GM21360 (cell line): ENCODE results near the gene HAND1.

ENCODE experiments used
- ATAC-seq: cut with Tn5 transposase; IDR thresholded peaks from one replicate; pipeline ENCODE4 v1.9.1; 2021; ENCODE audit warnings: mild to moderate bottlenecking, moderate library complexity; ENCODE audit not compliant: unreplicated experiment

The HAND1 gene

DNA sequence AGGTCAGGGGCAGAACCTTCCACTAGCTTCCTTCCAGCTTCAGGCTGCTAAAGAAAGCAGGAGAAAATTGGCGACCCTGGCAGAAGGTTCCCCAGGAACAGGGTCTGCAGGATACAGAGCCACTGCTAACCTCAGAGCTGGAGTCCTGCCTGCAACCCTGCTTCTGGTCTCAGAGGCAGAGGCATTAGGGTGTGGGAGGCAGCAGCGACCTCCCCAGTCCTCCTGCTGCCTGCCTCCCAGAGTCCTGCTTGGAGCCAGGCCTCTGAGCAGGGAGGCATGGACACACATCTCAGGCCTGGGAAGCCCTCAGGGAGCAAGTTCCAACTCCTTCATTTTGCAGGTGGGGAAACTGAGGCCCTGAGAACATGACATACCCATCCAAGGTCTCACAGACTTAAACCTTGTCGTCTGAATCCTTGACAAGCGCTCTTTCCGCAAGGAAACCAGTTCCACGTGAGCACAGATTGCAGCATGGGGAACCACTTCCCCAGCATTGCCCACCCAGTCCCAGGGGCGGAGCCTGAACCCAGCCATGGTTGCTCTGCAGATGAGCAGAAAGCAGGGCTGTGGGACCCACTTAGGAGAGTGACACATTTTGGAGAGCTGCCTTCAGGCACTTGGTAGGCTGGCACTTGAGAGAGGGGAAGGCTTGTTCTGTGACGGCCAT, 28.2 kb upstream of the HAND1 start:
- ATAC-seq: no peak

DNA sequence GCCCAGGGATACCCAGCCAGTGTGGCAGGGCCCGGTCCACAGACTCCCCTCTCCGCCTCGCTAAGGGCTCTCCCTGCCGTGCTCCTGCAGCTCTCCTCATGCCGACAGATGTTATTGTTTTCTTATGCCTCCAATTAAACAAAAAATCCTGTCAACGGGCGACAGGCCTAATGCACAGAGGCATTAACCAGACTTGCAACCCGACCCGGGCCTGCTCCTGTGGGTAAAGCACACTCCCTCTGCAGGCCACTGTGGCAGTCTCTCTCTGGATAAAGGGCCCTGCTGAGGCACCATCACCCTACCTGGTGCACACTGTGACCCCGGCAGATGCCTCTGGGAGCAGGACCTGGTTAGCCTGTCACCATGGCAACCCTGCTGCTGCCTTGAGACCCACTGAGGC, 27.5 kb upstream of the HAND1 start:
- no peak for ATAC-seq

DNA sequence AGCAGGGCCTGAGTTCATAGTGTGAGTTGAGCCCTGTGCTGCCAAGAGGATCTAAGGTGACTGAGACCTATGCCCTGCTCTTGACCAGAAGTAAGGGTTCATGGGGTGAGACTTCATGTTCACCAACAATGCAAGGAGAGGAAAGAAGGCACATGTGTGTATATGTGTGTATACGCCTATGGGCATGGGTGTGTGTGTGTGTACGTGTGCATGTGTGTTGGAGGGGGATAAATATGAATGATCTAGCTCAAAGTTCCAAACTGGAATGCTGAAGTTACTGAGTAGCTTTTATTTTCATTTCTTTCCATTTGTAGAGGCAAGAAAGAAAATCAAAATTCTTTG, 25.6 kb upstream of the HAND1 start:
- ATAC-seq: no peak

DNA sequence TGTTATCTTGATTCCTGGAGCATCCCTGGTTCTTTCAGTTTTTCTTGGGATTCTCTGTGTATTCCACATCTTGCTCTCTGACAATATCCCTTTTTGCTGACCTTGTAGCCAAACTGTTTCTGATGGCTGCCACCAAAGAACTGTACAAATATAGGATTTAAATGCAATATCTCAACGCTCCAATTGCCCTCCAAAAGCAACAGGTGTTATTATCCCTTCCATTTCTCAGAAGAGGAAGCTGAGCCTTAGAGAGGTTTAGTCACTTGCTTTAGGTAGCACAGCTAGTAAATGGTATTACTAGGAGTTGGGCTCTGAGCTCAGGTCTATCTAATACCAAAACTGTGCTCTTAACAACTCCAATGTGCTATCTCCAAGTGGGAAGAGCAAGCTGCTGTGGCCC, 24.2 kb upstream of the HAND1 start:
- ATAC-seq: no peak

DNA sequence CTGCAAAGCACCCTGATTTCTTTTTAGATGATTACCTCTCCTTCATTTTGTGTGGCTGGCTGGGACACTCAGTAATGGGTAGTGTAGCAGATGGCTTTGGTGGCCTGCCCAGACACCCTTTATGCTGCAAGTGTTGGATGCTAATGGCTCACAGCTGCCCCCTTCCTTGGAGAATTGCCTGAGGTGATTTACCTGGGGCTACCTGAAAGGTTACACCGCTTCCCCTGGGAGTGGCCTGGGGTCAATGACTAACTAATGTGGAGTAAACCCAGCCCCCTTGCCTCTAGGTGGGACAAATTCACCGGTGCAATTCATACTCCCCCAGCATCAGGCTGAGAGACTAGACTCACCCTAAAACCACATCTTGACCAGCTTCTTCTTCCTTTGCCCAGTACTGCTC, 23.5 kb upstream of the HAND1 start:
- no peak for ATAC-seq

DNA sequence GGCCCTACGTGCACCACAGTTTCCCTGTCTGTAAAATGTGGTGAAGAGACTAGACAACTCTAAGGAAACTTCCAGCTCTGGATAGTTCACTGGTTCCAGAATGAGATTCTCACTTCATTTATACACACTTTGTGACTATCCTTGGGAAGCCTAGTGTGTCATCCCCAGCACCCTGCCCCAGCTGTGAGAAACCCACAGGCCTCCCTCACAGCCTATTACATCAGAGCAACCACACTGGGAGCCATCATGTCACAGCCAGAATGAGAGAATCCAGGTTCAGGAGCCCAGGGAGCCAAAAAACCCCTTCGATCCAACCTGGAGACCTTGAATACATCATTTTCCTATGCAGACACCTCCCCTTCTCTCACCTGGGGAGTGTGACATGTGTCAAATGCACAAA, 21.0 kb upstream of the HAND1 start:
- ATAC-seq: no peak

DNA sequence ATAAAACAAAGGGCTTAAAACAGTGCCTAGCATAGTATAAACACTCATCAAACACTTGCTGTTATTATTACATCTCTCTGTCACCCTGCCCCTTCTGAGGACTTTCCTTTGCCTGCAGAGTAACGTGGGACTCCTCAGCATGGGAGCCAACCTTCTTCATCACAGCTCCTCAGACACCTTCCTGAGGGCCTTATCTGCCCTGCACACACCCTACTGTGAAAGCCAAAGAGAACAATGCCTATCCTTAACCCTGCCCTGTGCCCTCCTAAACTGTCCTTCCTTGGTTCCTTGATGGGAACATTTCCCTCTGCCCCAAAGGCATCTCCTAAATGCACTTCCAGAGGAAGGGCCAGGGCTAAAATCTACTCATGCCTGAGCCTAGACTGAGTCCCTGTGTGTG, 20.6 kb upstream of the HAND1 start:
- no peak for ATAC-seq

DNA sequence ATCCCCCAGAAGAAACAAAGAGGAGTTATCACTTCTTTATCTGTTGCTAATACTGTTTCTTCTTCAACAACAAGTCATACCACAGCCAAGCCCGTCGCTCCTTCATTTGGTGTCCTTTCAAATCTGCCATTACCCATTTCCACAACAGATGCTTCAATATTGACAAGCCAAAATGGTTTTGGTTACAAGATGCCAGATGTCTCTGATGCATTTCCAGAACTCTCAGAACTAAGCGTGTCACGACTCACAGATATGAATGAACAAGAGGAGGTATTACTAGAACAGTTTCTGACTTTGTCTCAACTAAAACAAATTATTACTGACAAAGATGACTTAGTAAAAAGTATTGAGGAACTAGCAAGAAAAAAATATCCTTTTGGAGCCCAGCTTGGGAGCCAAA, 16.0 kb upstream of the HAND1 start:
- no peak for ATAC-seq

DNA sequence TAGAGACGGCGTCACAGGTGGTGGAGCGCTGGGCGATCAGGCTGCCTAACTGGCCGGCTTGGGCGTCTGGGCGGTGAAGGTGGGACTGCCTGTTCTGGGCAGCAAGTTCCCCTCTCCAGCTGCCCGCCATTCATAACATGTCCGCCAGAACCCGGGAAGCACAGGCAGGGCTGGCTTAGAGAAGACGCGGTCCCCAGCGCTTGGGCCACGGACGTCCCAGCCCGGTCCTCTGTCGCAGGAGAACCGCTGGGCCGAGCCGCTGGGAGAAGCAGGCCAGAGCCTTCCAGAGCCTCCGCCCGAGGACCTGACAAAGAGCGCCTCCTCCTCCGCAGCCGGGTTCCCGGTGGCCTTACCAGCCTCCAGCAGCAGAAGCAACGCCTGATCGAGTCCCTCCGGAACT, 15.2 kb upstream of the HAND1 start:
- ATAC-seq: no peak

DNA sequence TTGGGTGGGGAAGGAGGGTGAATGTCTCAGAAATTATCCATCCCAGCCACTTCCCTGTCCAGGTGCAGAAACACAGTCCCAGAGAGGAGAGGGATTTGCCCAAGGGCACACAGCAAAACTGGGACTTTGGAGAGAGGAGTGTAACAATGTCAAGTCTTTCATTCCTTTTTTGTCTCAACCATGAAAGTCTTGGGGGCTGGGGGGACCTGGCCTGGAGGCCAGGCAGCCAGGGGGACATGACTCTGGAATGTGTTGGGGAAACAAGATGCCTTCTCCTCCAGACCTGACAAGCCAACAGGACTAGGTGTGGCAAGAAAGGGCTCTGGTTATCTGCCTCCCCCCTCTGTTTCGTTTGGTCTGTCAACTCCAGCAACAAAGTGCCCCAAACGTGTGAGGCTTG, 13.9 kb upstream of the HAND1 start:
- ATAC-seq: no peak

DNA sequence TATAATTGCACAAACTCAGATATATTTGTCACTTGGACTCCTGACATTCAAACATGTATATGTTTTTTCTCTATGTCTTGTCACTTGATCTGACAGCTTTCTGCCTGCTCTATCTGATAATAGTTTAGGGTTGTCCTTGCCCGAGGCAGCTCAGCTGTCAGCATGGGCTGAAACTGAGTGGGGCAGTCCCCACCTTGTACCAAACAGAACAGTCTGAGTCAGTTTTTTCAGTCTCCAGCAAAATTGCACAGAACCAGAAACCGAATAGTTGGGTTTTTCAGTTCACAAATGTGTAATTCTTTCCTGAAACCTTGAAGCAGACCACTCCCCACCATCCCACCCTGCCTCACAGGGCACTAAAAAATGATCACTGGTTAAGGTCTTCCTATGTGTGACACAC, 9.5 kb upstream of the HAND1 start:
- peak; percentile 98 for ATAC-seq

DNA sequence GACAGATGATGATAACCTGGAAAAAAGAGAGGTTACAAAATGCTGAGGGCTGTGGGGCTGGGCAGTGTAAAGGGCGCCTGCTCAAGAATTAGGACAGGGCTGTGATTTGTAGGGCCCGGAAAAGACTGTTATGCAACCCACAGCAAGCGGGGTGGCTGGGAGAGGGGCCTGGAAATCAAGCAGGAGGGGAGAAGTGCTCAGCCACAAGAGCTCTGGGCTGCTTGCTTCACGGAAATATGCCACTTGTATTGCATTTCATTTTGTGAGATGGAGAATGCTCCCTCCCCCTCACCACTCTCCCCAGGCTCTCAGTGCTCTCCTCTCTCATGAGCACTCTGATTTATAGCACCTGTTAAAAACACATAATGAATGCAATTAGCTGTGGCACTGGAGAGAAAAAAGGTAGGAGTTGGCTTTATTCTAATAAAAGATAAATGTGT, 8.4 kb upstream of the HAND1 start:
- ATAC-seq: no peak

DNA sequence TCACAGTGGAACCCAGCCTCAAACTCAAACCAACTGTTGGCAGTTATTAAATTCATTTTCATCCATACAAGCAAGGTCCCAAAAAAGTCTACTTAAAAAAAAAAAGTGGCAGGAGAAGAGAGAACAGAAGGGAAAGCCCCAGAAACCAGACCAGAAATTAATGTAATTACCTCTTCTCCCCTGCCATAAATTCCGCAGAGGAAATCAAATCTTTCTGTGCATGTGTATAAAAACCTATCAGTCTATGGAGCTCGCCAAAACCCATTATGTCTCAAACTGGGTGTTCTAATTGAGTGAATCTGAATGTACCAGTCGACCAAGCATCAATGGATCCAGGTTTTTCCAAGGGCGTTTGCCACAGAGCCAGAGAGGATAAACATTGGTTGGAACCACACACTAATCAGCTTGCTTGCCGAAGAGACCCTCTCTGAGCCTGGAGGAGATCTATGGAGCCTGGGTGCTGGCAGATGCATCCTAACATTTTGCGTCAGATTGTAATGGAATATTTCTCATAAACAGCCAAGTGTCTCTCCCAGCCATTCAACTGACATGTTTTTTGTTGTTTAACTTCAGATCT, 7.9 kb upstream of the HAND1 start:
- no peak for ATAC-seq

DNA sequence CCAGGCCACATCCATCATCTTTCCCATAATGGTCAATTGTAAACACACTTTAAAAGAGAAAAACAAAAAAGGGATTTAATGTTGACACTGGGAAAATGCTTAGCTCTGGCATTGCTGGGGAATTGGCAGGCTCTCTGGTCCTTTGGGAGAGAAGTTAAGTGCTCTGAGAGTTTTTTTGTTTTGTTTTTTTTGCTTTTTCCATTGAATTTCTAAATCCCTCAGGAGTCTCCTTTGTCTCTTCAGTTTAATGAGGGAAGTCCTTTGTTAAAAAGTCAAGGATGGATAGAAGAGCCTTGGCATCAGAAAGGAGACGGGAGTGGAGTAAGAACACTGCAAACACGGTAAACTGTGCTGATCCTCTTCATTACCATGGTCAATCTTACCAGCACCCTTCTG, 7.1 kb upstream of the HAND1 start:
- no peak for ATAC-seq

DNA sequence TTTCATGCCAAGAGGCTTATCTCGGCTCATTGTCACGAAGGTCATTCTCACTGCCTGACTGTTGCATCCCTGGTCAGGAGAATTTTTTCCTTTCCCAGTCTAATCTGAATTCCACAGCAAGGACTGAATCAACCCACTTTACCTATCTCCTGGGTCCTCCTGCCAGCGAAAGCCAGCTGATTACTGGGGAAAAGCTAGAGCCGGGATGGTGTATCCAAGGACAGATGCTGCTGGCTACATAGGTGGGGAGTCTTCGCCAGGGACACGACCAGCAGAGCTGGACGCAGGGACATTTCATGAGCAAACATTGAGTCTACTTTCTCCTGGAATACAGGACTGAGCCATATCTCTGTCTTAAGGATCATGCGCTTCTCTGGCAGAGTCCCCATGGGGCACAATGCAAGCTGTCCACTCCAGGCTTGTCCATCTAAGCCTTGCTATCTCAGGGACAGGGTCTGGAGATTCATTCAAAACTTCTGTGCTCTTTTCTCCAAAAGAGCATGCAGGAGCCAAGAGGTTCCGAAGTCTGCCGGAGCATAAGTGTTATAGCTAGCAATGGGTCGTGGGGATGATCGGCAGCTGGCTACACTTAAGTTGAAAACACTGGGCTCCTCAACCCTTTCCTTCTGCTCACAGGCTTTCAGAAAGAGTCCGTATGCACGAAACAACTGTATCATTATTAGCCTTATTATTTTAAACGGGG, 6.5 kb upstream of the HAND1 start:
- no peak for ATAC-seq

DNA sequence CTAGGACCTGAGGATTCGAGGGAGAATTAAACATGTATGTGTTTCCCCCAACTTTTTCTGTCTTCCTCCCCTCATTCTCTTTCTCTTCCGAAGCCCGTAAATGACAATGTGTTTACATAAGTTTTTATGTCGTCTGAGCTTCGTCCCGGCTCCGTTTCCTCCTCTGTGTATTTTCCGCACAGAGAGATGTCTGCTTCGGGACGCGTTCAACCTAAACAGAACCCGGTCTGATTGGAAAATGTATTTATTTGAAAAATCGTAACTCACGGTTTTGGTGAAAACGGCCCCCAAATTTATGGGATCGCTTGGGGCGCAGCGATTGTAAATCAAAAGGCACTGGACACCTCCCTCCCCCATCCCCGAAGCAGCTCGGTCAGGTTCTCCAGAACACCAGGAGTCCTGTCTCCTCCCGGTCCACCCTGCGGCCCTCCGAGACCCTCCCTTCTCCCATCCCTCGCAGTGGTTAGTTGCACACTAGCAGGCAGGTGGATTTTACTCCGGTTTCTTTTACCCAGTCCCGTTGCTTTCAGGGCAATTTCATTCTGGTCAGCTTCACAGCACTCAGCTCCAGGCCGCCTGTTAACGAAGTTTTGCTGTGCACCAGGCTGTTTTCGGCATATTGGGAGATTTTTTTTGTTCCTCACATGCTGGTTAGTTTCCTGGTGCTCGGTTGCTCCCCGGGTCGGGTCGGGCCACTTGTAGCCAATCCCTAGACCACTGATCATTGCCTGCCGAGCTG, 5.8 kb upstream of the HAND1 start:
- ATAC-seq: no peak

DNA sequence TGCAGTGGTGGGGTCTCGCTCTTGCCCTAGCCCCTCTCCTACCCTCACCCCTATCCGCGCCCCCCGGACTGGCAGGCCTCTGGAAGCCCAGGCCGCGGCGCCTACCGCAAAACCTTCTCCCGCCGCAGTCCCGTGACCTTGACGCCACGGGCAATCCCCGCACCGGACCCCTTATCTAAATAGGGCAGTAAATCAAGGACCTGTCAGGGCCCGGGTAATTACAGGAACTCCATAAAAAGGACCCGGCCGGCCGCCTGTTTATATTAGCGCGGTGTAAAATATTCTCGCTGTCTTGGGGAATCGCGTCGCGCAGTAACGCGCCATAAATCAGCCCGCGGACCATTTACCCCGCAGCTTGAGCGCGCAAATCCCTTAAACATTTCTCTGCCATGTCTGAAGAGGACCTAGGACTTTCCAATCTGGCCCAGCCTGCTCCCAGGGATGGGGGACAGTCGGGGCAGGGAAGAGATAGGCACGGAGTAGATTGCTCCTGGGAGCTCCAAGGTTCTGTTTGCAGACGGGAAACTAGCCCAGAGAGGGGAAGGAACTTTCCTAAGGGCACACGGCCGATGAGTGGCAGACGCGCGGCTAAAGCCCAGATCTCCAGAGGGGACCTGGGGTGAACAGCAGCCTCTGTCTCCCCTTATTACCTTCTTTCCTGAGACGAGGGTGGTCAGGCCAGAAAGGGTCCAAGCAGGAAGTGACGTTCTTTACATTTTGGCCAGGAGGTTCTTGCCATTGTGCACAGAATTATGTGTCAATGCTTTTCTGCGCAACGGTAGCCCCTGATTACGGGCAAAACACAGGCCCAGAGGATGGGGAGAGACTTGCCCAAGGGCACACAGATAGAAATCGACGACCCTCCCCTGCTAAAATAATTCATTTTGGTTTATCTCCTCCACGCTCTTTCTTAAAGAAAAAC, 4.8 kb upstream of the HAND1 start:
- ATAC-seq: no peak

DNA sequence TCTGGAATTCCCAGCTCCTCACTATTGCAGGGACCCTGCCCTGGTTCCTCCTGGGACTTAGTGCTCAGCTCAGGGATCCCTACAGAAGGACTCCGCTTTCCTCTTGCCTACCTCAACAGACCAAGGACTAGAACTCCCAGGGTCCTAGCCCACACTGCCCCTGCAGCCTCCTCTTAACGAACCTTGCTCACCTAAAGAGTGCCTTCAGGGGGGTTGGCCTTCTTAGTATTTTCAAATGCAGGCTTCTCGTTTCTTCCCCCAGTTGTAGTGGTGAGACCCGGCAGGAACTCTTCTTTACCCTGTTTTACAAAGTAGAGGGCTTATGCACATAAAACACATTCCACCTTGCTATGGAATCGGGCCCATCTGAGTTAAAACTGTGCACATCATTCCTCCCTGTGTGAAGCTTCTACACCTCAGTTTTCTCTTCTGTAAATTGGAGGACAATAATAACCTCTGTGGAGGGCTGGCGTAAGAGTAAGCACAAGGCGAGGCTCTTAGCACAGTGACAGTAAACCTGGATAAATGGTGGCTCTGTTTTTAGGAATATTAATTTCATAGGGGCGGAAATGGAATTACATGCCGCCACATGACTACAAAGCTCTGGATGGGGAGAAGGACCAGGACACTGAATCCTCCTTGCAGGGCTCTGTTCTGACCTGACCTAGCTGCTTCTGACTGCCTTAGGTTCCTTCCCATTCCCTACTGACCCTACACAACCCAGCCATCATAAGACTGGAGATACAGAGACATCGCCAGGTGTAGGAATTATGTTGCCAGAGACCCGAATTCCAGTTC, 3.8 kb upstream of the HAND1 start:
- ATAC-seq: no peak

DNA sequence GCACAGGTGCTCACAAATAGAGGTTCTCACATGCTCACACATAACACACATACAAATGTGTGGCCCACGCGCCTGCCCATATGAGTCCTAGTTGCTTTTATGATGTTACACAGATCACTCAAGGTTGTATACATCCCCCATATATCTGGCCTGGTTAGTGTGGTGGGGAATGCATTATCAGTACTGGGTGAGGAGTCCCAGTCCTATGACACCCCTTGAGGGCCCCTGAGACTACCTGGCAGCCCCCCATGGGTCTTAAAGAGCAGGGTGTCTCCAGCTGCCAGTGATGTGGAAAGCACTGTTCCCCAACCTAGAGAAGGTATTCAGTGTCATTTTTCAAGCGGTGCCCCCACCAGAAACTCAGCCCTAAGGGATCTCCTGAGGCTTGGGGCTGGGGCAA, 2.8 kb upstream of the HAND1 start:
- no peak for ATAC-seq
